ENCODE results near the gene SEMA3C.

Gene SEMA3C

DNA sequence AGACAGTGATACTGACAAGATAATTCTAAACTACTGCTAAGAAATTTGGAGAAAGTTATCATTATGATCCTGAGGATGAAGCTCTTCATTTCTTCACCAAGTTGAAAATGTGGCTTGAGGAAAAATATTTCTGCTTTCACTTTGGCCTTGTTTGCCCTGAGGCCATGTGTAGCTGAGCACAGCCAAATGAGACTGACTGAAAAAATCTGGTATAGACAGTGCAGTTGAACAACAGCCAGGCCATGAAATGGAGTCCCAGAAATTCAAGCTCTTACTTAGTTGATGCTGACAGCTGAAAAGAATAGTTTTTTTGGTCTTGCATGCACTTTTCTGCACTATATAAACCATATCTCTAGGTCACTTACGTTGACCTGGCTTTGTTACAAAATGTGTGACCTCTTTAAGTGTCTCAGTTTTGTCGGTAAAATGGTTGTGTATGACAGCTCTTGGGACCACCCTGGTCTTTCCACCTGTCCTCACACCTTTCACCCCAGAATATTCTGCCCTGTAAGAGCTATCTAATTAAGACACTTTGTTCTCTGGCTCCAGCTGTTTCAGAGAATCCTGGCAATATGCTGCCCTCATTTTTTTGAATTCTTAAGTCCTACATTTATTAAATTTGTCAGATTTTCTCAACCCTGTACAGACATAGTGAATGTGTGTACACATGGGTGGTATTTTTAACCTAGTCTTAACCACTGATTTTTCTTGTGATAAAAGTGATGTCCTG is 189.1 kb downstream of the SEMA3C start:
- no peak for DNase-seq

DNA sequence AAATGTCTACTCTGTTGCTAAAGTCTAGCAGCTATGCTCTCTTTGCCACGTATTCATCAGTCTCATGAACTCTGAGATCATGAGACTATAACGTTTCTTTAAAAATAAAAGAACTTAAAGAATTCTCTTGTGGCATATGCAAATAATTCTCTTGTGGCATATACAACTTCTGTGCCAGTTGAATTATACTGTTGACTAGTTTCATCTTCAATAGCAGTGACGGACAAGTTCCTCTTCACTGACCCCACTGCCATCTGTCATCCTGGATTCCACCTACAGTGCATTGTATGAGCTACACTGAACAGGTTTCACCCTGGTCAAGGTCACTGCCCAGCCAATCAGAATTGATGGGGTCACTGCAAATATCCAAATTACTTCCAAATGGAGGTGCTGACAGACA is 192.2 kb downstream of the SEMA3C start:
- no peak for DNase-seq

DNA sequence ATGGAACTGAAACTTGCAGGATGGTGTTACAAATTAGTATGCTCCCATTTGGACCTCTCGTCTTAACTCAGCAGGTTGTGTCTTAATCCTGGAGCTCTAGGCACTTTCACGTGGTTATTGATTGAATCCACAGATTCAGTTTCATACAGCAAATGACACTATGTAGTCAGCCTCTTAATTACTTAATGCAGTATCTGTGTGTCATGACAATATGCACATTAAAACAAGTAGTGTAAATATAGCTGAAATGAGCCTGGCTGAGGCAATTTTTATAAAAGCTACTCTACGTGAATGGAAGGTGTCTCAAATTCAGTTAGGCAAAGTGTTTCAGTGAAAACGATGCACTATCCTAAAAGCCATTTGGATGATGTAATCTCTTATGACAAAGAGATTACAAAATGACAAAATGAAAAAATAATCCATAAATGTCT is 193.7 kb downstream of the SEMA3C start:
- DNase-seq: no peak

DNA sequence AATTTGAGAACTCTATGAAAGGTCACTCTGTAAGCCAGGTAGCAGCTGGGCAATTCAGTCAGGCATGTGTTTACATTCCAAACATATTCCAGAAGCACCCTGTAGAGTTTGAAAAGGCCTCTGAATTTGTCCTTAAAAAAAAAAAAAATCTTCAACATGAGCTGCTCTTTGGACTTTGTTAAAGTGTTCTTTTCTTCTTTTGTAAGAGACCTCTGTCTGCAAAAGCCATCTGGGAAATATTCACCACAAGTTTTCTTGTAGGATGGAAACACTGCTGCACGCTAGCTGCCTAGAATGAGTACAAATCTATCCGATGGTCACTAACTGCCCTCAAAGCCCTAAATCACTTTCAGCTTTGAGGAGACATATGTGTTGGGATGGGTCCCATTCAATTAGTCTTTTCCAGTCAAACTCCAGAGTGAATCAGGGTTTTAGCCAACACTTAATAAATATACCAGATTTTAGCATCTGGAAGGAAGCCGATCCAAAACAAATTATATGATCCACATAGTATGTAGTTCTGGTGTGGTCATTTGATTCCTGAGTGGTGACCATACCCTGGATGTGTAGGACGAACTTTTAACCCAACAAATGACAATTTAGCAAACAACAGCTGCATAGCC is 194.5 kb downstream of the SEMA3C start:
- DNase-seq: no peak

DNA sequence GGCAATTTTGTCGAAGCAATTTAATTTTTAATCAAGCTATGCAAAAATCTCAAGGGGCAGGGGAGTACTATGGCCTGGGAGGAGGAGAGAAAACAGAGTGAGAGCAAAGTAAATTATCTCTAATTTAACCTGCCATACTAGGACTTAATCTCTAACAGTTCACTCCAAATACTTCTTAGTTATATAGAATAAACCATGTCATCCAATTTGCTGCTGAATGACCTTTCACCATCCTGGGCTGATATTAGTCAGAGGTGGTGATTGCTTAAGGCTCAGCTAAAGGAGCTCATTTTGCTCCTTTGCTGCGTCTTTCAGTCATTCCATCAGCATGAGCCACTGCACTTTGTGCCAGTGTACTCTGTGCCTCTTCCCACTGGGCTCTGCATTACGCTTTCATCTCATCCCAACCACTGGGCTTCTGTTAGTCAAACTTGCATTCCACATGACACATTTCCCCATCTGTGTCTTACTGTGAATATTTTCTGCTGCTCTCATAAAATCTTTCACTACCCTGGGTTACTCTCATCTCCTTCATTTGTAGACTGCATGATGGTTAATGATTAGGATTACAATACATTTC is 196.1 kb downstream of the SEMA3C start:
- no peak for DNase-seq

DNA sequence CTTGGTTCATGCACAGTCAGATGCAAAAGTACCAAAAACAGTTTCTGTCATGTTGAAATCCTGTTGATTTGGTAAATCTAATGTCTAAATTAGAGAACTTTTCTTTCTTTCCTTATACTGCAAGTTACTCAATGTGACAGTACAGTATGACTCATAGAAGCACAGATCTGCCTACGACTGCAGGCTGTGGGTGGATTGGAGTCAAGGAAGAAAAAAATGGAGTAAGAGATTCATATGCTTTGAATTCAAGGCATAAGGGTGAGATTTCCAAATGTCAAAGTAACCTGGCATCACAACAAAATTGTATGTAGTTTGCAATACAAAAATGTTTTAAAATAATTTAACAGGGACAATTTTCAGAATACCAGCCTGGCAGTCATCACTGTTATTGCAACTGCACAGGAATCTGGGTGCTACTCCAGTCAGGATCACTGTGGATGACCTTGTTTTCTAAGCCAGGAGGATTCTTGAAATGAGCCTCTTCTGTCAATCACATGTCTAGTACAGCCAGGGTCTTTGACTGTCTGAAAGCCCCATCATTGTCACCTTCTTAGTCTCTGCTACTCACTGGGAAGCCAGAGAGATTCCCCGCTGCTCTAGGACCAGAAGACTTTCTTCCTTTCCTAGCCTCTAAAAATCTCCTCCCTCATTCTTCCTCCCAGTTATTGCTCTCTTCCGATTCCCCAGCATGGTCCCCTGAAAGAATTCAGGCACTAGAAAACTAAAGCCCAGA is 196.8 kb downstream of the SEMA3C start:
- DNase-seq: no peak

DNA sequence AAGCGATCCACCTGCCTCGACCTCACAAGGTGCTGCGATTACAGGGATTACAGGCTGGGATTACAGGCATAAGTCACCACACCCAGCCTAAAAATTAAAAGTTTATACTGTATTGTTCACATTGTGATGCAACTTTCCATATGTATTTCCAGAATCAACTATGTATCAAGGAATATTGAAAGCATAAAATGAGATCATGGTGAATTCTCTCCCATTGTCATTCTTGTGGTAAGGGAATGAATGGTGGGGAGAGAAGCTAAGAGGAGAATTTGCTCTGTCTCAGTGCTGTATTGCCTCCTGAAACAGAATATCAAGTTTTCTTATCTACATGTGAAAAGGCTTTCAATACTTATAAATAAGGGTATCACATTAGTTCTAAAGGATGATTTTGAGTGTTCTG is 198.7 kb downstream of the SEMA3C start:
- no peak for DNase-seq

DNA sequence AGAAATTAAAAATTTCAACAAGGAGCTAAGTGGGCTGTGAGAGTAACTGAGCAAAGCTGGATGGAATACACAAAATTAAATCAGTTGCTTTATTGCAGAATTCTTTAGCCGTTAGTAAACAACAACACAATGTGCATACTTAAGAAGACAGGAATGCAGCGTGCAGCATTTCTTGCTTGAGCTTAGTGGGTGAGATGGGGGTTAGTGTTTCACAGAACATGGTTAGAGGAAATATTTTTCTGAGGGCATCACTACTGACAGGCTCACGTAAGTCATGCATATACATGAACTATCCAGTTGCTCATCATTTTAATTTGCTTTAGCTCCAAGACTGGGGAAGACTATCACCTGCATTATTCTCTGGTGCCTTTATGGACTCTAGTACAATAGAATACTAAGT is 199.6 kb downstream of the SEMA3C start:
- DNase-seq: no peak

DNA sequence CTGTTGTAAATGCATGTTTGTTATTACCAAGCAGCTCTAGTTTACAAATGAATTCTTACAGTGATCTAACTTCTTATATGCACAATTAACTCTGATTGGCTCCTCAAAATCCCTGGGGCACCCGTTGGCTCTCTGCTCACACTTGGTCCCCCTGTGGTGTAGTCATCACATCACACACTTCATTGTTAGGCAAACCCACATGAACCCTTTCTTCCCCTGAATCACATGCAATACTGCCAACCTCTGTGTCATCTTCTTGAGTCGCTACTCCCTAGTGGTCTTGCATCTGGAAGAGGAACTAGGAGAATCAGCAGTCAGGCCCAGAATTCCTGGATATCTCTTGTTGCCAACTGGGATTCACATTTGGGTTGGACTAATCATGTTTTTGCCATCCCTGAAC is 207.3 kb downstream of the SEMA3C start:
- DNase-seq: no peak

DNA sequence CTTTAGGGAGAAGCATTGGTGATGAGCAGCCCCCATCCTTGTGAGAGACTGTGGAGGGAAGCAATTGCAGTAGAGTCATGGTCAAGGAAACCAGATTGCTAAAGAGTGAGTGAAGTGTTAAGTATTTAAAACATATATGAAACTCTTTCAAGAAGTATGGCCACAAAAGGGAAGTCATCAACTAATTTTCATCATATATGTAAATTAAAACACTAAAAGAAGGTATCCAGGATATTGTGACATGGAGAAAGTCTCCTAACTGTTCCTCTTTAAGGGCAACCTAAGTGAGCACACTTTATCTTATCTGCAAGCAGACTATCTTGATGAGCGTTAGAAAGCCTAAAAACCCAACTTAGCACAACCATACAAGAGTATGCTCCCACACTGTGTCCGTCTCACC is 210.7 kb downstream of the SEMA3C start:
- no peak for DNase-seq

DNA sequence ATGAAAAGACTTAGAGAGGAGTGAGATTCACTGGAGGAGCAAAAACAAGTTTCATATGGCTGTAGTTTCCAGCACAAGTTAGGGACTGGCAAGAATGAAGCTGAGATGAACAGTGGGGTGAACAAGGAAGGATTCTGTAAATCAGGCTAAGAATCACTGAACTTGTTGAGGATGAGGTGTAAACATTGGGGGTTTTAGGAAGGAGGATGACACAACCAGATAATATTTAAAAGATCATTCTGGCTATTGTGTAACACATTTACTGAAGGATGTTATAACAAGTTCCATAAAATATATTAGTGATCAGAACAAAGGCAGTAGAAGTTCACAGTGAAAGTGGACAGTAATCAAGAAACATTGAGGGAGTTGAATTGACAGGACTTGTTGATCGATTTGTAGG is 211.5 kb downstream of the SEMA3C start:
- DNase-seq: no peak

DNA sequence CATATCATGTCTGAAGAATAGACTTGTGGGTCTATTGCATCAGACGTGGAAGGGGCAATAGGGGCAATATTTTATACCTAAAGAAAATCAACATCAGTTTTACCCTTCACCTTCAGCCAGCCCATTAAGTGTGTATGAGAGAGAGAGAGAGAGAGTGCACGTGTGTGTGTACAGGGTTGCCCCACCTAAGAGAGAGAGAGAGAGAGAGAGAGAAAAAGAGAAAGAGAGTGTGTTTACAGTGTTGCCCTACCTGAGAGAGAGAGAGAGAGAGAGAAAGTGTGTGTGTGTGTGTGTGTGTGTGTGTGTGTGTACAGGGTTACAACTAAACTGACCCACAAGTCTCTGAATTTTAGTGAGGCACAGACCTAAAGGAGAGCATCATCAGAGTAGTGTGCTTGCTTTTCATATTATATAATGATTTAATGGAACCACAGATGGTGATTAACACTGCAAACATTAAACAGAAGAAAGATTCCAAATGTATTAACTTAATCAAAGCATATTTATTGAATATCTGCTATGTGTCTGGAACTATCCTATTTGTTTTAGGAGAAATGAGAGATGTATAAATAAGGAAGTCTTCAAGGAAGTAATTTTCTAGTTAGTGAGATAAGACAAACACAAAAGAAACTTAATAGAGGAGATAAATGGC is 213.6 kb downstream of the SEMA3C start:
- no peak for DNase-seq

DNA sequence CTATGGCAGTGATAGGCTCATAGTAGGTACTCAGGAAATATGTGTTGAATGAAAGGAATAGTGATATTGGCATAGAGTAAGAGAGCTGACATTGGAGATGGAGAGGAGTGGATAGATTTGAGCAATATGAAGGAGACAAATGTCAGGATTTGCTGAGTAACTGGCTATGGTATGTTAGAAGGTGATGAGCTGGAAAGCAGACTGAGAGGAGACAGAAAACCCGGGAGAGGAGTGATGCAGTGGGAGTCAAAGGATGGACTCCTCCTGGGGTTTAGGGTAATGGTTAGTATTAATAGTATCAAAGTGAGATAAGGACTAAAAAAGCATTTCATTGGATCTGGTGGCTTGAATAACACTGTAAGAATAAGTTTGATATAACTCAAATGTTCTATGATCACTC is 215.6 kb downstream of the SEMA3C start:
- no peak for DNase-seq

DNA sequence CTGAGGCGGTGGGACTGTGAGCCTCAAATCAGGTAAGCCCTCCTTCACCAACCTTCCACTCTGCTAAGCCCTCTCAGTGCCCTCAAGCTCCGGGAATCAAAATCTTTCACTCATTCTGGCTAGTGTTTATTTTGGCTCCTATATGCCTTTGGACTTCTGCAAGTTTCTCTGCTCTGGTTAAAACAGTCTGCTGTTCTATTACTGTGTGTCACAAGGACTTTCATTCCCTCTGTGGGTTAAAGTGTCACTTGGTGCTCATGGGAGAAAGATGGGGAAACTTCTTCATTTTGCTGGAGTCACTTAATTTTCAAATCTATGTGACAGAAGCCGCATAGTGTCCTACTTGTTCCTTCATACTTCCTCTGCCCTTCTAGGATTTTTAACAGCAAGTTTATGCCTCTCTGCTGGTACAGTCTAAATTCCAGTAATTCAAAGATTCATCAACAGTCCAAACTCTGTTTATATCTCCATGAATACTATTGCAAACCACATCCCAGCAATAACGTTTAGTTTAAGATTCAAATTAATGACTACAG is 219.1 kb downstream of the SEMA3C start:
- no peak for DNase-seq

DNA sequence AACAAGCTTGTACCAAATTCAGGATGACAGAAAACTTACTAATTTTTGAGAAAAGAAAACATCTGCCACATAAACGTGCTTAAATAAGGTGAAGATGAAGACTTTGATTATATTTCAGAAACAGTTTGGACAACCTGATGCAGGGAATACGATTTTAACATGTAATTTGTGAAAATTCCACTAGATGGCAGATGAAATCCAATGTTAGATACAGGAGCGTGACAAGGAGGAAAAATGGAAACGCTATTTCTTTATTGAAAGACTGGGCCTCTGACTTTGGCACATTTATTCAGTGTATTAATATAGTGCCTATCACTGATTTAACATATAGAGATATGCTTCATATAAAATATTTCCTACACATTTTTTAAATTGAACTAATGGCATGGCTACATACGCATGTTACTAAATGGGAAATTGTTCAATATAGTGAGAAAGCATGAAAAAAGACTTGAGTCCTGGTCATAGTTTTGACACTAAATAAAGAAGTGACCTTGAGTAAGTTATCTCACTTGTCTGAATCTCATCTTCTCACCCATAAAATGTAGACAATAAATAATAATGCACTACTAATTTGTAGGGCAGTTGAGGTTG is 219.7 kb downstream of the SEMA3C start:
- DNase-seq: peak; percentile 66
